Duodenal mucosa (tissue), 2 donors: Measurements from ENCODE around the gene CWC22.

Experiments
- H3K27ac ChIP-seq: one replicate; pipeline ENCODE4 v1.7.0; 2013; ENCODE audit warnings: low read depth, low read length
- H3K27me3 ChIP-seq, 2 donors: one replicate each; pipeline ENCODE4 v1.7.0; 2013; ENCODE audit warnings: low read length in 2 of 2, control low read depth in 1 of 2; ENCODE audit not compliant: insufficient read depth in 2 of 2, control insufficient read depth in 1 of 2
- H3K36me3 ChIP-seq, 2 donors: one replicate each; pipeline ENCODE4 v1.7.0; 2013; ENCODE audit warnings: low read length in 2 of 2, control low read depth in 1 of 2; ENCODE audit not compliant: insufficient read depth in 2 of 2, control insufficient read depth in 1 of 2
- H3K4me1 ChIP-seq, 2 donors: one replicate each; pipeline ENCODE4 v1.7.0; 2013; ENCODE audit warnings: low read length in 2 of 2, control low read depth in 1 of 2; ENCODE audit not compliant: insufficient read depth in 2 of 2, control insufficient read depth in 1 of 2
- H3K4me3 ChIP-seq, 2 donors: one replicate each; pipeline ENCODE4 v1.7.0; 2013; ENCODE audit warnings: low read length in 2 of 2, low read depth in 1 of 2
- H3K9ac ChIP-seq, 2 donors: one replicate each; pipeline ENCODE4 v1.7.0; 2013; ENCODE audit warnings: low read length in 2 of 2, low read depth in 1 of 2
- H3K9me3 ChIP-seq, 2 donors: one replicate each; pipeline ENCODE4 v1.7.0; 2013; ENCODE audit warnings: low read length in 2 of 2, control low read depth in 1 of 2; ENCODE audit not compliant: control insufficient read depth in 1 of 2

The CWC22 gene

GRCh38 chr2:179954026-179954425 is 53.1 kb downstream of the CWC22 start:
- Histone ChIP-seq H3K27ac (no peak overlapping the region), H3K36me3 (peaks cover 14 to 51% of the 10 kb centered on the region in 2 donors), H3K4me3 (no peak overlapping the region), H3K27me3 (no peaks in the 10 kb centered on the region), H3K9ac (no peak overlapping the region), H3K9me3 (no peaks in the 10 kb centered on the region), H3K4me1 (no peaks in the 10 kb centered on the region)

GRCh38 chr2:179953359-179953758 is 53.7 kb downstream of the CWC22 start:
- H3K27ac ChIP-seq: no peak overlapping the region
- no peaks in the 10 kb centered on the region for H3K27me3 ChIP-seq
- H3K4me1 ChIP-seq: no peaks in the 10 kb centered on the region
- H3K9ac ChIP-seq: no peak overlapping the region
- H3K4me3 ChIP-seq: no peak overlapping the region
- no peaks in the 10 kb centered on the region for H3K9me3 ChIP-seq
- peaks cover 14 to 52% of the 10 kb centered on the region in 2 donors for H3K36me3 ChIP-seq

GRCh38 chr2:179952658-179953057 is 54.4 kb downstream of the CWC22 start:
- Histone ChIP-seq H3K9me3 (no peaks in the 10 kb centered on the region), H3K4me3 (no peak overlapping the region), H3K36me3 (peaks cover 17 to 50% of the 10 kb centered on the region in 2 donors), H3K27me3 (no peaks in the 10 kb centered on the region), H3K4me1 (no peaks in the 10 kb centered on the region), H3K27ac (no peak overlapping the region), H3K9ac (no peak overlapping the region)

- H3K36me3 ChIP-seq: peaks cover 21 to 50% of the 10 kb centered on the region in 2 donors
- H3K4me1 ChIP-seq: no peaks in the 10 kb centered on the region
- no peak overlapping the region for H3K4me3 ChIP-seq
- no peaks in the 10 kb centered on the region for H3K9me3 ChIP-seq
- no peaks in the 10 kb centered on the region for H3K27me3 ChIP-seq
- no peak overlapping the region for H3K9ac ChIP-seq
- no peak overlapping the region for H3K27ac ChIP-seq
Measured at GRCh38 chr2:179951680-179952079, 55.4 kb downstream of the CWC22 start.

- no peaks in the 10 kb centered on the region for H3K4me1 ChIP-seq
- H3K9me3 ChIP-seq: no peaks in the 10 kb centered on the region
- H3K9ac ChIP-seq: no peak overlapping the region
- H3K4me3 ChIP-seq: no peak overlapping the region
- H3K27me3 ChIP-seq: no peaks in the 10 kb centered on the region
- peaks cover 21 to 53% of the 10 kb centered on the region in 2 donors for H3K36me3 ChIP-seq
- H3K27ac ChIP-seq: no peak overlapping the region
Measured at GRCh38 chr2:179950391-179950790, 56.7 kb downstream of the CWC22 start.

- H3K4me3 ChIP-seq: no peak overlapping the region
- H3K4me1 ChIP-seq: no peaks in the 10 kb centered on the region
- no peak overlapping the region for H3K9ac ChIP-seq
- peaks cover 21 to 53% of the 10 kb centered on the region in 2 donors for H3K36me3 ChIP-seq
- H3K27ac ChIP-seq: no peak overlapping the region
- no peaks in the 10 kb centered on the region for H3K27me3 ChIP-seq
- H3K9me3 ChIP-seq: no peaks in the 10 kb centered on the region
Measured at GRCh38 chr2:179949438-179949837, 57.7 kb downstream of the CWC22 start.

GRCh38 chr2:179948058-179948457 is 59.0 kb downstream of the CWC22 start:
- Histone ChIP-seq H3K36me3 (peaks cover 14 to 41% of the 10 kb centered on the region in 2 donors), H3K9ac (no peak overlapping the region), H3K27me3 (no peaks in the 10 kb centered on the region), H3K4me3 (no peak overlapping the region), H3K4me1 (no peaks in the 10 kb centered on the region), H3K9me3 (no peaks in the 10 kb centered on the region), H3K27ac (no peak overlapping the region)

GRCh38 chr2:179946810-179947615 is 60.1 kb downstream of the CWC22 start:
- Histone ChIP-seq H3K4me3 (no peak overlapping the region), H3K9me3 (no peaks in the 10 kb centered on the region), H3K36me3 (peaks cover 14 to 38% of the 10 kb centered on the region in 2 donors), H3K27me3 (no peaks in the 10 kb centered on the region), H3K4me1 (no peaks in the 10 kb centered on the region), H3K9ac (no peak overlapping the region), H3K27ac (no peak overlapping the region)

- no peak overlapping the region for H3K27ac ChIP-seq
- H3K9ac ChIP-seq: no peak overlapping the region
- H3K4me3 ChIP-seq: no peak overlapping the region
- H3K4me1 ChIP-seq: no peaks in the 10 kb centered on the region
- H3K9me3 ChIP-seq: no peaks in the 10 kb centered on the region
- no peaks in the 10 kb centered on the region for H3K27me3 ChIP-seq
- peaks cover 10 to 33% of the 10 kb centered on the region in 2 donors for H3K36me3 ChIP-seq
Measured at GRCh38 chr2:179946346-179946745, 60.8 kb downstream of the CWC22 start.

GRCh38 chr2:179939259-179939658 is 67.8 kb downstream of the CWC22 start:
- Histone ChIP-seq H3K9me3 (peaks cover 0 to 4% of the 10 kb centered on the region in 2 donors), H3K27me3 (no peaks in the 10 kb centered on the region), H3K36me3 (no peaks in the 10 kb centered on the region), H3K4me3 (no peak overlapping the region), H3K4me1 (no peaks in the 10 kb centered on the region), H3K9ac (no peak overlapping the region), H3K27ac (no peak overlapping the region)
